HG02798 (cell line): Measurements from ENCODE around the gene B4GALT6.
"Not testable (repeated sequence)": the region's sequence is repeated elsewhere in the genome, so short reads cannot be mapped to it uniquely, and the experiment has no call there.

Experiments used
- ATAC-seq: cut with Tn5 transposase; IDR thresholded peaks from one replicate; pipeline ENCODE4 v1.9.1; 2021; ENCODE audit warnings: mild to moderate bottlenecking; ENCODE audit not compliant: unreplicated experiment, poor library complexity

Gene B4GALT6, protein sequence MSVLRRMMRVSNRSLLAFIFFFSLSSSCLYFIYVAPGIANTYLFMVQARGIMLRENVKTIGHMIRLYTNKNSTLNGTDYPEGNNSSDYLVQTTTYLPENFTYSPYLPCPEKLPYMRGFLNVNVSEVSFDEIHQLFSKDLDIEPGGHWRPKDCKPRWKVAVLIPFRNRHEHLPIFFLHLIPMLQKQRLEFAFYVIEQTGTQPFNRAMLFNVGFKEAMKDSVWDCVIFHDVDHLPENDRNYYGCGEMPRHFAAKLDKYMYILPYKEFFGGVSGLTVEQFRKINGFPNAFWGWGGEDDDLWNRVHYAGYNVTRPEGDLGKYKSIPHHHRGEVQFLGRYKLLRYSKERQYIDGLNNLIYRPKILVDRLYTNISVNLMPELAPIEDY

GRCh38 chr18:31684279-31685096, at the start of gene B4GALT6:
Gene B4GALT6, minus strand, starts transcription at chr18:31684581. Its CDS starts 155 bp downstream, at chr18:31684426.
- ATAC-seq: peak; percentile 43

GRCh38 chr18:31731628-31732027, 47.2 kb upstream of the B4GALT6 start:
- ATAC-seq: no peak

DNA sequence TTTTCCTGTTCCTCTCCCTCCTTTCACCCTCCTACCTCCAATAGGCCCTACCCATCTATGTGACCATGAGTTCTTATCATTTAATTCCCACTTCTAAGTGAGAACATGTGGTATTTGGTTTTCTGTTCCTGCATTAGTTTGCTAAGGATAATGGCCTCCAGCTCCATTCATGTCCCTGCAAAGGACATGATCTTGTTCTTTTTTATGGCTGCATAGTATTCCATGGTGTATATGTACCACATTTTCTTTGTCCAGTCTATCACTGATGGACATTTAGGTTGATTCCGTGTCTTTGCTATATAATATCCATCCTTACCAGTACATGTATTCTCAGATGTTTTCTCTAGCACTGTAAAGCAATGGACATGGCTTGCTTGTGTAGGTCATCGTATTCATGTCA, 44.8 kb upstream of the B4GALT6 start:
- not testable (repeated sequence) for ATAC-seq

- ATAC-seq: no peak
Observed at GRCh38 chr18:31723990-31724711, 39.8 kb upstream of the B4GALT6 start.

- no peak for ATAC-seq
Observed at GRCh38 chr18:31723639-31723989, 39.2 kb upstream of the B4GALT6 start.

GRCh38 chr18:31722369-31722957, 38.1 kb upstream of the B4GALT6 start:
- peak; percentile 96 for ATAC-seq

DNA sequence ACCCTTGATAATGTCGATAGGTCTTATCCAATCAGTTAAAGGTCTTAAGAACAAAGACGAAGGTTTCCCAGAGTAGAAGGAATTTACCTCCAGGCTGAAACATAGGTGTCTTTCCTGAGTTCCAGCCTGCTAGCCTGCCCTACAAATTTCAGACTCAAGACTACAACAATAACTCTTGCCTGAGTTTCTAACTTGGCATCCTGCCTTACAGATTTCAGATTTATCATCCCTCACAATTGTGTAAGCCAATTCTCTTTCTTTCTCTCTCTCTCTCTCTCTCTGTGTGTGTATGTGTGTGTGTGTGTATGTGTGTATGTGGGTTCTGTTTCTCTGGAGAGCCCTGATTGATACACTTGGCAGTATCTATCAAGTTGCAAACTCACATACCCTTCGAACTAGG, 37.2 kb upstream of the B4GALT6 start:
- no peak for ATAC-seq

GRCh38 chr18:31720867-31721266, 36.5 kb upstream of the B4GALT6 start:
- no peak for ATAC-seq

DNA sequence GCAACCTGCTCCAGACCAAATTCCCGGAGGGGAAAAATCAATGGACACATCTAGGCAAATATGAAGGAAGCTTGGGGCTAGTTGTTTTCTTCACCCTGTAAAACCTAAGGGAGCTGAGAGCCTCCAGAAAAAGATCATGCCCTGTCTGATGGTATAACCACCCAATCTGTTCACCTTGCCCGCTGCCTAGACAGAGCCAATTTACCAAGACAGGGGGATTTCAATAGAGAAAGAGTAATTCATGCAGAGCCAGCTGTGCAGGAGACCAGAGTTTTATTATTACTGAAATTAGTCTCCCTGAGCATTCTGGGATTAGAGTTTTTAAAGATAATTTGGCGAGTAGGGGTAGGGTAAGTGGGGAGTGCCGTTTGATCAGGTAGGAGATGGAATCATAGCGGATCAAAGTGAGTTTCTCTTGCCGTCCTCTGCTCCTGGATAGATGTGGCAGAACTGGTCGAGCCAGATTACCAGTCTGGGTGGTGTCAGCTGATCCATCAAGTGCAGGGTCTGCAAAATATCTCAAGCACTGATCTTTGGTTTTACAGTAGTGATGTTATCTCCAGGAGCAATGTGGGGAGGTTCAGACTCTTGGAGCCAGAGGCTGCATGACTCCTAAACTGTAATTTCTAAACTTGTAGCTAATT, 35.1 kb upstream of the B4GALT6 start:
- ATAC-seq: no peak

GRCh38 chr18:31718386-31718785, 34.0 kb upstream of the B4GALT6 start:
- ATAC-seq: no peak

GRCh38 chr18:31716362-31716761, 32.0 kb upstream of the B4GALT6 start:
- ATAC-seq: no peak

DNA sequence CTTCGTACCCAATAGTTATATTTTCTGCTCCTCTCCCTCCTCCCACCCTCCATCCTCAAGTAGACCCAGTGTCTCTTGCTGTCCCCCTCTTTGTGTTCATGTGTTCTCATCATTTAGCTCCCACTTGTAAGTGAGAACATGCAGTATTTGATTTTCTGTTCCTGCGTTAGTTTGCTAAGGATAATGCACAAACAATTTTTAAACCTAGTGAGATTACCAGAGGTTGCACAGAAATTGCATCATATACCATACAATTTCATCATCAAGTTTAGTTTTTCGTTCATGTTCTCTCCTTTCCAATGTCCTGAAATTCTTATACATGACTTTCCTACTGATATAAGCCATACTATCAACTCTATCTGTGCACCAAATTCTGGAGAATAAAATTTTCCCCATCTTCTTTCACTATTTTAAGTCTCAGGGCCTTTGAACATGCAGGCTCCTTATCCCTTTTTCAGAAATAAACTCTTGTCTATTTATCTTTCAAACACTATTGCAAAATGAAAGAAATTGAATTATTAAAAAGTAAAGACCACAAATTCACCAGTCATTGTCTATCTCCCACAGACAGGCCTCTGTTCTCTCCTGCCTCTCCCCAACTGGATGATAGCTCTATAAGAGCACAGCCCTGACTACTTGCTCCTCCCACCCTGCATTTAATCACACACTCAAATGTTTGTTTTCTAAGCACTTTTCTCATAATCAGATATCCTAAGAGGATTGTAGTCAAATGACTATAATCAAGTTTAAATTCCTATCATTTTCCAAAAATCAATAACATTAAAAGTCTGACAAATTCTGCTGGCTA, 27.2 kb upstream of the B4GALT6 start:
- ATAC-seq: no peak

- peak; percentile 60 for ATAC-seq
Observed at GRCh38 chr18:31710826-31711225, 26.4 kb upstream of the B4GALT6 start.

- no peak for ATAC-seq
Observed at GRCh38 chr18:31707815-31708214, 23.4 kb upstream of the B4GALT6 start.

- ATAC-seq: no peak
Observed at GRCh38 chr18:31702449-31702848, 18.1 kb upstream of the B4GALT6 start.

GRCh38 chr18:31701744-31702143, 17.4 kb upstream of the B4GALT6 start:
- no peak for ATAC-seq

GRCh38 chr18:31700990-31701389, 16.6 kb upstream of the B4GALT6 start:
- no peak for ATAC-seq

DNA sequence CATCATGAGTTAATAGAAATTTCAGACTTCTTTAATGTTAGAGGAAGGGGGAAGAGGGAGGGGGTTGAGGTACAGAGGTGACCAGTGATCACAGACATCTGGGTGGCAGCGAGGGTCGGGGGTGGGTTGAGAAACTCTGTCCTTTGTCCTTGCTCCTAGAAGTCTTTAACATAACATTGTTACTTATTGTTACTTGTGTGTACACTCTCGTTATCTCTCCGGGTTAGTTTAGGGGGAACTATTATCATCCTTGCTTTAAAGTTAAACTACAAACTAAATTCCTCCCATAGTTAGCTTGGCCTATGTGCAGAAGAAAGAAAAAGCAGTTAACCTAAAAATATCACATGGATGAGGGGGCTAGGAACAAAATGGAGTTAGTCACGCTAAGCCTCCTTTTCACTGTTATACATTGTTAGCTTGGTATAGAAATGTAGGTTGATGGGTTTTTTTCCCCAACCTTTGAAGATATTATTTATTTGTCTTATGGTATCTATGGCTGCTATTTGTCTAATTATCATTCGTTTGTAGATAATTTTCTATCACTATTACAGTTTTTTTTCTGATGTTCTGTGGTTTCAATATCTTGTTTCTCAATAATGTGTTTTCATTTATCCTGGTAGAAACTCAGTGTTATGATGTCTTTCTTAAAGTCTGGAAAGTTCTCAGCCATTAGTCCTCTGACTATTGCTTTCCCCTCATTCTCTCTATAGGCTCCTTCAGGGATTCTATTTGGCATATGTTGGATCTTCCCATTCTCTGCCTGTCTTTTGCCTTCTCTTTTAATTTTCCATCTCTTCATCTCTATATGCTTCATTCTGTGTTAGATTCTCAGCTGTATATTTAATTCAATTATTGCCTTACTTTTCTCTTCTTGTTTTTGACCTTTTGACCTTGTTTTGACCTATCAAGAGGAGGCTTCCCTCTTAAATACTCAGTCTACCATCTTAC, 13.2 kb upstream of the B4GALT6 start:
- no peak for ATAC-seq
